DMS53 treated with DMSO at 0.1 percent for 48 hours (cell line): ENCODE data around the gene MMS22L.

Experiments
- DNase-seq: peaks from one replicate; lab custom pipeline; 2025; ENCODE audit not compliant: unreplicated experiment; lab: John Stamatoyannopoulos, UW

Gene MMS22L, protein sequence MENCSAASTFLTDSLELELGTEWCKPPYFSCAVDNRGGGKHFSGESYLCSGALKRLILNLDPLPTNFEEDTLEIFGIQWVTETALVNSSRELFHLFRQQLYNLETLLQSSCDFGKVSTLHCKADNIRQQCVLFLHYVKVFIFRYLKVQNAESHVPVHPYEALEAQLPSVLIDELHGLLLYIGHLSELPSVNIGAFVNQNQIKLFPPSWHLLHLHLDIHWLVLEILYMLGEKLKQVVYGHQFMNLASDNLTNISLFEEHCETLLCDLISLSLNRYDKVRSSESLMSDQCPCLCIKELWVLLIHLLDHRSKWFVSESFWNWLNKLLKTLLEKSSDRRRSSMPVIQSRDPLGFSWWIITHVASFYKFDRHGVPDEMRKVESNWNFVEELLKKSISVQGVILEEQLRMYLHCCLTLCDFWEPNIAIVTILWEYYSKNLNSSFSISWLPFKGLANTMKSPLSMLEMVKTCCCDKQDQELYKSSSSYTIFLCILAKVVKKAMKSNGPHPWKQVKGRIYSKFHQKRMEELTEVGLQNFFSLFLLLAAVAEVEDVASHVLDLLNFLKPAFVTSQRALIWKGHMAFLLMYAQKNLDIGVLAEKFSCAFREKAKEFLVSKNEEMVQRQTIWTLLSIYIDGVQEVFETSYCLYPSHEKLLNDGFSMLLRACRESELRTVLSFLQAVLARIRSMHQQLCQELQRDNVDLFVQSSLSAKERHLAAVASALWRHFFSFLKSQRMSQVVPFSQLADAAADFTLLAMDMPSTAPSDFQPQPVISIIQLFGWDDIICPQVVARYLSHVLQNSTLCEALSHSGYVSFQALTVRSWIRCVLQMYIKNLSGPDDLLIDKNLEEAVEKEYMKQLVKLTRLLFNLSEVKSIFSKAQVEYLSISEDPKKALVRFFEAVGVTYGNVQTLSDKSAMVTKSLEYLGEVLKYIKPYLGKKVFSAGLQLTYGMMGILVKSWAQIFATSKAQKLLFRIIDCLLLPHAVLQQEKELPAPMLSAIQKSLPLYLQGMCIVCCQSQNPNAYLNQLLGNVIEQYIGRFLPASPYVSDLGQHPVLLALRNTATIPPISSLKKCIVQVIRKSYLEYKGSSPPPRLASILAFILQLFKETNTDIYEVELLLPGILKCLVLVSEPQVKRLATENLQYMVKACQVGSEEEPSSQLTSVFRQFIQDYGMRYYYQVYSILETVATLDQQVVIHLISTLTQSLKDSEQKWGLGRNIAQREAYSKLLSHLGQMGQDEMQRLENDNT

DNA sequence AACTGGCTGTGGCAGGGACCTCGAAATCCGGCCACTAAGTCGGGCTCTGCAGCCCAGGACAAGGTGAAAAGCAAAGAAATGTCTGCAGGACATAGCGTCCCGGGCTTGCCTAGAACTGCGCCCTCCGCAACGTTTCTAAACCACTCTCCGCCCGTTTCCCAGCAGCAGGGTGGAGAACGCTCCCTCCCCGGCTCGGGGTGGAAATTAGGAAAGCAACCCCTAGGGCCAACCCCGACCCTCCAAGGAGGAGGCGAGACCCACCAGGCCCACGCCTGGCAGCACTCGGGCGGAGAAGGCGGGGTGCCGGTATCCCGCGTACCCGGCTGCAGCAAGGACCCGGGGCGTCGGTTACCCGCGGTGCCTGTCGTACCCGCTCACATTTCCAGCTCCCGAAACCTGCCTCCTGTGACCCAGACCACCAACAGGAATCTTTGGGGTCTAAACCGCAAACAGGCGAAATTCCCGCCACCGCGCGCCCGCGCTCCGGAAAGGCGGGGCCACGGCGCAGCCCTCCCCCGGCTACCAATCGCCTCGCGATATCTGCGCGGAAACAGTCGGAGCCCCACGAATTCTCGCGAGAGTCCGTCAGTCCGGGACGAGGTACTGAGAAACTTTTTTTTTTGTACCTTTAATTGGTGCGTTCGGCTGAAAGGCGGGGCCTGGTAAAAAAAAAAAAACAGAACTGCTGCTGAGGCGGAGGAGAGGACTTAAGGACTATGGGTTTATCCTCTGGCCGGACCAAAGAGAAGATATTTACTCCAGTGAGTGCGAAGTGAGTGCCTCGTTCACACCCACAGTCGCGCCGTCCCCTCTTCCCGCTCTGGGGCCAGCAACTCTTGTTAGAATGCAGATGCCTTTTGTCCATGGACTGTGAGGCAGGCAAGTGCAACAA, at the start of gene MMS22L:
Gene MMS22L (minus strand): TSS at position 491 of the 892 bp plus-strand sequence. CDS start 739 bp downstream, outside the sequence.
- DNase-seq = peak; percentile 89

DNA sequence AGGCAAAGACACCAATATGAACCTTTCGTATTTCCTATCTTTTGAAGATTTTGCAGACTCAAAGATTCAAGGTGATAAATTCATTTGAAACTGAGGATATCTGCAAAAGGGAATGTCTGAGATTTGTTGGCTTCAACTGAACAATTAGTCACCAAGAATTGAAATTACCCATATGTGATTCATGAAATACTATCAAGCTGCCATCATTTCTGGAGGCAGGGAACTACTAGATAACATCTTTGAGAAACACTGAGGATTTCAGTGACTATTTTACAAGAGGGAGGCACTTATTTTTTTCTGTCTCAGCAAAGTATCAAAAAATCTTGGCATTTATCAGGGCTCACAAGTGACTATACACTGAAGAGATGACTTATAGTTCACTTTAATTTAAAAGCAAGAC, 39.8 kb upstream of the MMS22L start:
- no peak for DNase-seq

DNA sequence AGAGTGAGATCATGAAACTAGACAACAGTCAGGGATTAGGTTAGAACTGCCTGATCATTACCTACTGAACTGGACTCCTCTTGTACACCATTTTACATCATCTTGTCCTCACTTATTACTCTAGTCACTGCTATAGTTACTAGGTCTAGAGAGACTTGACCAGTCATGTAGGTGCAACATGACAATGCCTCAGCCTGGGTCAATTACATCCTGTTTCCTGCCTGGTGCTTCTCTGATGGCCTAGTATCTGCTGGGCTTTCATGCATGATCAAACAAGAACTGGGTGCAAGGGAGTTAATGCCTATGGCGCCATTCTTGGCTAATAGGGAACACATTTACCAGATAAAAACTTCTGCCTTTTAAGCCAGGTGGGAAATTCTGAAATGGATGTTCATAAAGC, 39.2 kb upstream of the MMS22L start:
- no peak for DNase-seq

DNA sequence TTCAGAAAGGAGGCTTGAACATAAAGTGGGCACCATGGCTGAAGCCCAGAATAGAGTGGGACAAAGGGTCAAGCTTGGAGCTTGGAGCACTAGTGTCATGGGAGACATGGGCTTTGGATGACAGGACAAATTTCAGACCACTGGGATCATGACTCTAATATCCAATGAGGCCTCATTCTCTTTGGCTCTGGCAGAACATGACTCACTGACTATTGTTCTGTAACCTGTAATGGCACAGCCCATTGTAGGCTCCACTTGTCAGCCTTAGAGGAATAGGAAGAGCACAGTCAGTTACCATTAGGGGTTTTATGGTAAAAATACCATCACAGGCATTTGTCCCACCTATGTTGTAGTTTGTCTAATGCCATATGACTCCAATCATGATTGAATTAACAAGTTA, 34.0 kb upstream of the MMS22L start:
- DNase-seq = no peak

DNA sequence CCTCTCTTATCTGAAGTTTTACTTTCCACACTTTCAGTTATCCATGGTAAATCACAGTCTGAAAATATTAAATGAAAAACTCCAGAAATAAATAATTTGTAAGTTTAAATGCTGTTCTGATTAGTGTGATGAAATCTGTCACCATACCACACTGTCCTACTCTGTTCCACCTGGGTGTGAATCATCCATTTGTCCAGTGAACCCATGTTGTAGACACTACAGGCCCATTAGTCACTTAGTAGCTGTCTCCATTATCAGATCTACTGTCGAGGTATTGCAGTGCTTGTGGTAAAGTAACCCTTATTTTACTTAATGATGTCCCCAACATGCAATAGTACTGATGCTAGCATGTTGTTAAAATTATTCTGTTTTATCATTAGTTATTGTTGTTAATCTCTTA, 29.2 kb upstream of the MMS22L start:
- no peak for DNase-seq

DNA sequence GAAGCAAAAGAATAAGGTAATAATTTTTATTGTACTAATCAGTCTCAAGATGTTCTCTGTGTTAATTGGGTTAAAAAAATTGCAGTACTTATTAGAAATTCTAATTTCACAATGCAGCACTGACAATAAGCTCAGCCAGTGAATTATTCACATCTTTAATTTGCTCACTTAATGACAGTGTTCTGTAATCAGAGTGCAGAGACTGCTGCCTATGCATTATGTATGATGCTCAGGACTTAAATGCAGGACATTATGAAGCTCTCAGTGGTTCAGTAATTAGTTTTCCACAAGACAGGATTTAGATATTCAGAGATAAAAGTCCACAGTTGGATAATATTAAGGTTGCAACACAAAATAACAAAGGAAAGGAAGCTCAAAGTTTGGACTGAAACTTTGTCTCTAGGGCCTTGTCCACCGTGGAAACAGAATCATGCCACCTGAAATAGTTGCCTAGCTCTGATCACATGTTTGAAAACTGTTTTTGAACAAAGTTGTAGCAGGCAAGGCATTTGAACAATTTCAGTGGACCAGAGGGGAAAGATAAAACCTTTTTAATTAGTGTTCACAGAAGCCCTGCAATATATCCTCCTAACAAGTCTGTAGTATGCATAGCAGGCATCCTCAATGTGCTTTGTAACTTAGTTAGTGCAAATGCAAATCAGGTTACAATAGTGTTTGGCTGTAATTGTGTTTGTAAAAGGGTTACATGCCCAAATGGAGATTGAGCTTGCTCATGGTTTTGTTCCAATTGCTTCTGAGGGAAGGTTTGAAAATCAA, 23.7 kb upstream of the MMS22L start:
- DNase-seq = no peak

DNA sequence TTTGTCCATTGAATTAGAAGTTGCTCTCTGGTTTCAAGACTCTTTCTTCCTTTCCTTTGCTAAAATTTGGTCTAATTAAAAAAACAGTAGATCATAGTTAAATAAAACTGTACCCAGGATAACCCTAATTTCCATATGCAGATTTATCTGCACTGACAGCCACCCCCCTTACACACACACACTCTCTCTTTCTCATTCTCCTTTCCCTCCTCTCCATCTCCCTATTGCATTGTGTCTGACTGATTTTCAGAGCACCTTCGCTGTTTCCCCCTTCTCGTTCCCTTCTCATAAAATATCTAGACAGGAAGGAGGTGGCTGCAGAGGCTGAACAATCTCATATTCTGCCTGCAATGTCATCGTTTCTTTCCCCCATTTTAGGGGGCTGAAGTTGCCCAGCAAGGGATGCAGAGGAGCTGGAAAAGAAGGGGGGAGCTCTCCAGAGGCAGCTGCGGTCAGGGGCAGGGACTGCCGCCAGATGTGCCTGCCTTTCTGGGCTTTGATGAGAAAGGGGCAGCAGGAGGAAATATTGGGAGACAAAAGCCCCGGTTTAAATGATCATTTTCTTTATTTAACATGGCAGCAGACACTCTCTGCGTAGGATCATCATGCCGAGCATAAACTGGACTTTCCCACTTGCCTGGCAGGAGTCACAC, 22.5 kb upstream of the MMS22L start:
- DNase-seq = no peak

DNA sequence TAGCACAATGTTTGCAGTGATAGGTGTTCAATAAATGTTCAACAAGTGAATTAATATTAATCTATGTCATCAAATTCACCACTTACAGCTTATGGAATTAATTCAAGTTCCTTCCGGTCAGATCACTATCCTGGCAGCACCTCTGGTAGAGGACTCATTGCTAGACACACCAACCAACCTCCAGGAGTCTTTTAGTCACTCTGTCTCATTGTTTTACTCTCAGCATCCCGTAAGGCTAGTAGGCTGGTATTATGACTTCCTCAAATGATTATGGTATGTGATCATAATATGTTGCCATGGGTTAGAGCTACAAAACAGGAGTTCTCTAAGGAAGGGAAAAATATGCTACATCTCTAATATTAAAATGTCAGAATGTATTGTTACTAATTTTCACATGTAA, 21.7 kb upstream of the MMS22L start:
- DNase-seq = no peak

DNA sequence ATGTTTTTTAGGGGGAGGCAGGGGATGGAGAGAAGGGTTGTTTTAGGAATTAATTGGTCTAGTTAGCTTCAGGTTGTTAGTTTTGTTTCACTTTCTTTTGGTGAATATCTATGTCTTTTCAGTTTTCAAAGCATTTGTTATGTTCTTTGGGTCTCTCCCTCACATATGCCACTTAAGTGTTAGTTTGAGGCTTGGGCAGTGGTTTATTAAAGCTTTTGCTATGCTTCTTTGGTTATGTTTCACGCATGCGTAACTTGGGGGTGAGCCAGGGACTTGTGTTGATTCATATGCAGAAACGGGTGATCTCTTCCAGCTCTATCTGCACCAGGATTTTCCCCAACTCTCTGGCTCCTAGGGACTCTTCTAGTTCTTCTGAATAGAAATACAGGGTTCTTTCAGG, 11.4 kb upstream of the MMS22L start:
- no peak for DNase-seq

DNA sequence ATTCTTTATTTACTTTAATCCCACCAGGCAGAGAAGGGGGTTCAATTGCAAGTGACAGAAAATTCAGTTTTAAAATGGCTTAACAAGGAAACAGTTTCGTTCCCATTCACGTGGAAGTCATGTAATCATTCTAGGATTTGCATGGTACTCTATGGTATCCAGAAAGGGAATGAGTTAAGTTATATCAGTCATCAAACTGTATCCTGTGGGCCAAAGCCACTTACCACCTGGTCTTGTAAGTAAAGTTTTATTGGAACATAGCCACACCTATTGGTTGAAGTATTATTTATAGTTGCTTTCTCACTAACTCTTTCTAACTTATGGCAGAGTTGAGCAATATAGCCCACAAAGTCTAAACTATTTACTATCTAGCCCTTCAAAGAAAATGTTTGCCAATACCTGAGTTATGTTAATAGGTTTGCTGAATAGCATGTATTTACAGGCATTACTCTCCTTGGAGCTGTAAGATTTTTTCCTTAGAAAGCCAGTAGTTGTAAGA, 10.2 kb upstream of the MMS22L start:
- DNase-seq = no peak

DNA sequence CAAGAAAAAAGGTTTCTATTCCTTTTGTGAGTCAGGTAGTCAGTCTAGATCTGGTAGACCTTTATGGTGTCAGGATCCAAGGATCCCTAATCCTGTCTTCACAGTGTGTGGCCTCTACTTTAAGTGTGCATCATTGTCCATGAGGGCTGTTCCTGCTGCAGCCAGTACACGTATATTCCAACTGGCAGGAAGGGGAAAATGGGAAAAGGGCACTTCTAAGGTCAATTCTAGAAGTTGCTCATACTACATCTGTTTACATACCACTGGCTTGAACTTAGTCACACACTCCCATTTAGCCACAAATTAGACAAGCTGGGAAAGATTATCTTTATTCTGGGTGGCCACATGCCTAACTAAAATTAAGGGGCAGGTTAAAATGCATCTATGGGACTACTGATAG, 9.7 kb upstream of the MMS22L start:
- DNase-seq = no peak

DNA sequence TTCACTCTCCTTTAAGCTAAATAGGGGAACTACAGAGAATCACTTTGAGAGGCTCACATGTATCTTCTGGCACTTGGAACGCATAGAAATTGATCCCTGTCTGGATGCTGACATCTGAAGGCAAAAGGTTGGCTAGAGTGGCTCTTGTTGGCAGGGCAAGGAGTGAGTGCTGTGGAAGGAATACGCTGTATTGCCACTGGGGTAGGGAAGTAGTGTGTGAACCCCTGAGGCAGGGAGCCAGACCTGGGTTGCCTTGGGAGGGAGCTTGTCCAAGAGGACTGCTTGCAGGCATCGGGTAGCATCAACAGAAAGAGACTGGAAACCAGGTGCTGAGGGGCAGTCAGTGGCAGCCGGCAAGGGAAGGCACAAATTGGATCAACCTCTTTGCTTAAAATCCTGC, 8.9 kb upstream of the MMS22L start:
- no peak for DNase-seq

DNA sequence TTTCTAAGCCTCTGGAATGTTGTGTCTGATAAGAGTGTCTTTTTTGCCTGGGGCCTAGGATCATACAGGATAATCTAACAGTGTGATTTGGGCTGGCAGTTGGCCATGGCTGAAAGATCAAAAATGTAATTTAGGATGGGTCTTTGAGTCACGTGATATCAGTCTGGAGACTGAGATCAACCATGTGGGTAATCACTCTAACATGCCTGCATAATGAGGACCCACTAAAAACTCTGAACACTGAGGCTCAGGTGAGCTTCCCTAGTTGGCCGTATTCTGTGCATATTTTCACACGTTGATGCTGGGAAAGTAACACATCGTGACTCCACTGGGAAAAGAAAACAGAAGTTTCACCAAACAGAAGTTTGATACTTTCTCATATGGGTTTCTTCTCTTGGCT, 6.3 kb upstream of the MMS22L start:
- DNase-seq = no peak

DNA sequence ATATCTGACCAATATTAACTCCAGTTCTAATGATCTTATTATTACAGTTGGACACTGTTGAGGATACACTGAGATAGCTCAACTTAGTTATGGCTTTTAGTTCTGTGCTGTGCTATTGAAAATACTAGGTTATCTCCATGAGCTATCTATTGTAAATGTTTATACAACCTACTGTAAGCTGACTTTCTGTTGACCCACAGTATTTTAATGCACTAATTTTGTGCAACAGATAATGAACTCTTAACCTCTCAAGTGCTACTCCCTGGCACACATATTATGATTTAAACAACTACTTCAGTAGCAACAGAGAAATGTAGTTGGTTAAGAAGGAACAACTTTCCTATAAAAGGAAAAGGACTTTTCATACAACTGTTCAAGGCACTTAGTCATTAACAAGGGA, 5.2 kb upstream of the MMS22L start:
- no peak for DNase-seq

DNA sequence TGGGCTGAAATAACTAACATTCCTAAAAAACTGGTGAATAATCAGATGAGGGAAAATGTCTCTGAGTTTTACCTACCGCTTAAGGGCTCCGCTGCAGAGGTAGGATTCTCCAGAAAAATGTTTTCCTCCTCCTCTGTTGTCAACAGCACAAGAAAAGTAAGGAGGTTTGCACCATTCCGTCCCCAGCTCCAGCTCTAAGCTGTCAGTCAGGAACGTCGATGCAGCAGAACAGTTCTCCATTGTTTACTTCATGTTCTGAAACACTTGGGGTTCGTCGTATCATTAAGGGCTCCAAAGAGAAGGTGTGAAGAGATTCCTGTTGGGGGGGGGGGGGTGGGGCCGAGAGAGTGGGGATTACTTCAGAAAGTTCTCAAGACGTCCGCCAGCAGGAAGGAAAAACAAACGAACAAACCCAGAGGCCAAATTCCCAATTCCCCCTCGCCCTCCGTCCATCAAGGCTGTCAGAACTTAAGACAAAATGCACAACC, 734 bp downstream of the MMS22L start:
- no peak for DNase-seq

DNA sequence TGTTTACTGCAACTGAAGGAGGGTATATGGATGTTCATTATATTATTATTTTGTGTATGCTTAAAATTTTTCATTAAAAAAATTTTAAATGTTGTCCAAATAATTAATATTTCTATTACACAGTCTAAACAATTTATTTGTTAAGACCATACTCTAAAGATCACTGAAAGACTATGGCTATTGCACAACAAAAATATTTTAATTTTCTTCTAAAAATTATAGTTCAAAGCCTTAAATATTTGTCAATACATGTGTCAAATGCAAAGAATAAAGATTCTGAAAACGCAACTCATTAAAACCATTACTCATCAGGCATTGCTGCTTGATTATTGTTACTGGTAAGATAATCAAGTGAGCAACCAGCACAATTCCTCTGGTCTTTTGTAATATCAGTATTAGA, 2.2 kb downstream of the MMS22L start:
- DNase-seq = no peak

DNA sequence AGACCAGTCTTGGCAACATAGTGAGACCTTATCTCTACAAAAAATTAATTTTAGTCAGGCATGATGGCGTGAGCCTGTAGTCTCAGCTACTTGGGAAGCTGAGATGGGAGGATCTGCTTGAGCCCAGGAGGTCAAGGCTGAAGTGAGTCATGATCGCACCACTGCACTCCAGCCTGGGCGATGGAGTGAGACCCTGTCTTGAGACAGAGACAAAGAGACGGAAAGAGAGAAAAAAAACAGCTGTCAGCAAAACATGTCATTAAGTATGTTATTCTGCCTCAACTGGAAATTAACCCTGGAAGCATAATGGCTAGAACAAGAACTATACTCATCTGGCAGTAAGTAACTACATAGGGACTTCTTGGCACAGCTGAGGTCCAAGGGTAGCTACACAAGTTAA, 7.2 kb downstream of the MMS22L start:
- DNase-seq = no peak

DNA sequence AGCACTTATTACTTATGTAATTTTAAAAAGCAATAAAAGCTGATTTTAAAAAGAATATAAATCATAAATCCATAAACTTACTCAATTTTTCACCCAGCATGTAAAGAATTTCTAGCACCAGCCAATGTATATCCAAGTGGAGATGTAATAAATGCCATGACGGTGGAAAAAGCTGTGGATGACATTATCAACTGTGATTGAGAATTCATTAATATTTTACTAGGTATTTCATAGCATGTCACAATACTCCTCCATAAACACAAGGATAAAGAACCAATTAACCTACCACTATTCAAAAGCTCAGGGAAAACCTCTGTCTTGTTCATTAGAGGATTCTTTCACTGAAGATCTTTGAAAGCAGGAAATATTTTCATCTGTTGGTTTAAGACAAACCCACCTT, 13.2 kb downstream of the MMS22L start:
- no peak for DNase-seq

DNA sequence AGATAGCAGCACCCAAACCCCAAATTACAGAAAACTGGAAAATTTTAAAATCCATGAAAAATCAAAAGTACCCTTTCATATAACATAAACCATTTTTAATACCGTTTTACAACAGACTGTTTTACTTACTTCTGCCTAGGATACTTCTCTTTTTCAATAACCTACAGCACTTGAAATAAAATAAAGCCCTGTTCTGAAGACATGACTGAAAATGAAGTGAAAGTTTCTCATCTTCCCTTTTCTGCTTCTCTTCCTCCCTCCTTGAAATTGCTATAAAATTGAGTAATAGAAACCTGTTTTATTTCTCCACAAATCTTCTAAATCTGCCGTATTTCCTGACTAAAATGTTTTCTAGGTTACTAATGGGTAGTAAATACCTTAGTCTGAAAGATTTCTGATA, 20.3 kb downstream of the MMS22L start:
- no peak for DNase-seq
